HS-27A (cell line): ENCODE measurements around the gene ABCB1.
"Not testable (repeated sequence)": the region's sequence is repeated elsewhere in the genome, so short reads cannot be mapped to it uniquely, and the experiment has no call there.

Experiments used
- DNase-seq: peaks from one replicate; pipeline ENCODE4 v3.0.0-alpha.2; 2012; ENCODE audit warnings: low read depth, missing footprints

Gene ABCB1

DNA sequence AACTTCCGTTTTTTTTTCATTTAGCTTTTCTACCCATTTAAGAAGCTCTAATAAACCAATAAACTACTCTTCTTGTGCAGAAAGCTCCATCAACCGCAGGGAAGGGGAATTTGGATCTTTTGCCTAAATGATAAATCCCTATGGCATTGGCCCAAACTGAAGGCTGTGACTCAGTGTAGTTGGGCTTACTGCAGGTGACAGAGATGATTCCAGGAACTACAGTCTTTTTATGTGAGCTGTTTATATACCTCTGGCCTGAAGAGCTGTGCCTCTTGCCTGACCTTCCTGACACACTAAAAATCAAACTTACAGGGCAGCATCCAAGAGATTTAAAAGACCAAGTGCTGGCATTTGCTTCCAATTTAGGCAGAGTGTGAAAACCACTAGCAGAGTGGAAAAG, 25.2 kb downstream of the ABCB1 start:
- no peak for DNase-seq

DNA sequence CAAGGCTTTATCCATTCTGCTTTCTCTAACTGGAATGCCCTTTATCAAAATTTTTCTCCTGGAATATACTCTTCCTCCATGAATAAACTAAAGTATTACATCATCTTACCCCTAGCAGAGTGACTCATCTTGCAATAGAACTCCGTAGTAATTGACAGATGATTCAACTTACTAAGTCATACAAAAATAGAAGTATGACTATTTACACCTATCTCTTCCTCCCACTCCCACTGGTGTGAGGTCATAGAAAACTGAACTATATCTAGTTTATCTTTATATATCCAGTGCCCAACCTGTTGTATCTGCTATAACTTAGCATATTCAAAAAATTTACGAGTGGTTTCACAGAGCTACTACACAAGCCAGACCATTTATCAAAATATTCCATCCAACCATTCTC, 26.1 kb downstream of the ABCB1 start:
- no peak for DNase-seq

DNA sequence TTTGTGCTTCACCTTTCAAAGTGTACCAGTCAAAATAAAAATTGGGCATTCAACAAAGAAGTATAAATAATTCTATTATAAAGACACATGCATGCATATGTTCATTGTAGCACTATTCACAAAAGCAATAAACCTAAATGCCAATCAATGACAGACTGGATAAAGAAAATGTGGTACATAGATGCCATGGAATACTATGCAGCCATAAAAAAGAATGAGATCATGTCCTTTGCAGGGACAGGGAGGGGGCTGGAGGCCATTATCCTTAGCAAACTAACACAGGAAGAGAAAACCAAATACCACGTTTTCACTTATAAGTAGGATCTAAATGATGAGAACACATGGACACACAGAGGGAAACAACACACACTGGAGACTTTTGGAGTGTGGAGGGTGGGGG, 28.2 kb downstream of the ABCB1 start:
- not testable (repeated sequence) for DNase-seq

DNA sequence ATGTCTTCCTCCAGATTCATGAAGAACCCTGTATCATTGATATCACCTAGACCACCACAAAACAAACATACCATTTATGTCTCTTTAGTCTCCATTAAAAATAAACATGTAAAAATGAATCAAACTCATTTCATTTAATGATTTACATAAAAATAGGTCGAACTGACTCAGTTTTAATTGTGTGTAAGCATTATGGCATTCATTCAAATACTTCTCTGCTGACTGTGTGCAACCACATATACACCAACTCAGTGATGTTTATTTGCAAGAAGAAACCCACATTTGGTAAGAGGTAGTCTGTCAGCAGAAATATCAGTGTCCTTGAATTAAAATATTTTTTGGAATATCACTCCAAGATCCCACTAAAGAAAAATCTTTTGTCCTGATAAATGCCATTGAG, 30.5 kb downstream of the ABCB1 start:
- DNase-seq = no peak

DNA sequence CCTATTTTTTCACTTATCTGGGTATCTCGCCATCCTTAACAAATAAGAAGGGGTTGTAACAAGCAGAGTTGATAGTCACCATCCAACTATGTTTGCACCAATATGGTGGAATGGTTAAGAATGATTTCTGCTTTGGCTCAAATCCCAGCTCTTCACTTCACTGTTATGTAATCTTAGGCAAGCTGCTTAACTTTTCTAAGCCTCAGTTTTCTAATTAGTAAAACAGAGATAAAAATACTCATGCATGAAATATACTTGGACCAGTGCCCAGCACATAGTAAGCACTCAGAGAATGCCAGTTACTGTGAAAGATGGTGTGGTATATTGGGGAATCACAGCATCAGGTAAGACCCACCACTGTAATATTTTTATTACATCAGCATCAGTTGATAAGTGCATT, 33.6 kb downstream of the ABCB1 start:
- no peak for DNase-seq

DNA sequence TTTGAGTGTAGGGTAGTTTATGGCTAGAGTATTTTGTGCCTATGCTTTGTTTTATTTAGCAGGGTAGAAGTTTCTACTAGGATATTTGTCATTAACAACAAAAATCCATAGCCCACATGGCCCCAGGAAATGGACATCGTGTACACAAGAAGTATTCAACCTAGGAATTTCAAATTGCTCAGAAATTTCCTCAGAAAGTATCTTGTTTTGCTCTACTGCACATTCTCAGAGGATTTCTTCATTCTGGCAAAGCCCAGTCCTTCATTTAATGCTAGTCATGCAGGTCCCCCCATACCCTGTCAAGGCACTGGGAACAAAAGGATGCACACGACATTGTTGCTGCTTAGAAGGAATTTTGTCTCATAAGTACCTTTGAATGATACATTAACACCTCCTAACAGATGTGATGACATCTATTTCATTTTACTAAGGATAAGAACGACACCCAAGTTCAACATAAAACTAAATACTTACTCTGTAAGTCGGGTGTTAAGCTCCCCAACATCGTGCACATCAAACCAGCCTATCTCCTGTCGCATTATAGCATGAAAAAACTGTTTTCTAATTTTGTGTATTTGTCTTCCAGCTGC, 34.3 kb downstream of the ABCB1 start:
- DNase-seq = no peak

DNA sequence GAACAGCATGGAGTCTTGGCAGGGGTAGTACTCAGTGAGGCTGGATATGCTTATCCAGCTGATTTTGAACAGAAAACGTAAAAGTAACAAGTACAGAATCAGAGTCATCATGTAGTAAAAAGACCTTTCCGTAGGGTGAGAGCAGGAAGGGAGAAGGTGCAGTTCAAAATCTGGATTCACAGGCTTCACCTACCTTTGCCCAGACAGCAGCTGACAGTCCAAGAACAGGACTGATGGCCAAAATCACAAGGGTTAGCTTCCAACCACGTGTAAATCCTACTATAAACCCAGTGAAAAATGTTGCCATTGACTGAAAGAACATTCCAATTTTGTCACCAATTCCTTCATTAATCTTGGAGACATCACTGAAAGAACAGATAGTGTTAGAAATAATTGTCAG, 34.8 kb downstream of the ABCB1 start:
- DNase-seq = no peak

DNA sequence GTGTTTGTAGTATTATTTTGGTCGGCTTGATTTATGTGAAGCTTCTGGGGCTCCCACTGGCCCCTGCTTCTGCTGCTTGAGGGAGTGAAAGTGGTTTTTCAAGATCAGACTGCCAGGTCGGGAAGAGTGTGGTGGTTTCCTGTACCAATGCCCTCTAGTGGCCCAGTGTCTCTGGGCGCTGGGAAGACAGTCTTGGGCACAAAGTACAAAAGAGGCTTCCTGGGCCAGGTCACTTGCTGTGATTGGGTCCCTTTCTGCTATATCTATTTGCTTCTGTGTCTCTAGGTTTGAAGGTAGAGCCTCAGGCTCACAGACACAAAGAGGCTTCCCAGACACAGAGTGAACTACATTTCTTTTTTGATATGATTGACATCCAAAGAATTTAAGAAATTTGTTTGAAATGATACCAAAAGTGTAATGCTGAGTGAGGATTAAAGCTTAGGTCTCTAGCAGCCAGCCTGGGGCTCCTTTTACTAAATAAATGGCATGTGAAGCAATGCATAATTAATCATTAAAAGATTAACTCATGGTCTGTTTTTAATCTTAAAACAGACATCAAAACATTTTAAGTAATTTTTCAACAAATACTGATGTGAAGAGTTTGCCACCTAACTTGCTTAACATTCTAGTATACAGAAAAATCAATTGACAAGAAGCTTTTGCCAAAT, 36.3 kb downstream of the ABCB1 start:
- no peak for DNase-seq

DNA sequence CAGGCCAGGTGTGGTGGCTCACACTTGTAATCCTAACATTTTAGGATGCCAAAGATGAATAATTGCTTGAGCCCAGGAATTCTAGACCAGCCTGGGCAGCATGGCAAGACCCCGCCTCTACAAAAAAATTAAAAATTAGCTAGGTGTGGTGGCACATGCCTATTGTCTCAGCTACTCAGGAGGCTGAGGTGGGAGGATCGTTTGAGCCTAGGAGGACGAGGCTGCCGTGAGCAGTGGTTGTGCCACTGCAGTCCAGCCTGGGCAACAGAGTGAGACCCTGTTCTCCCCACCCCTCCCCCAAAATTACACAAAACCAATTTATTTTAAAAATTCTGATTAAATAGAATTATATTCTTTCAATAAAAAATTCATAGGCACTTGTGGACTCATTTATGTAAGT, 39.0 kb downstream of the ABCB1 start:
- DNase-seq = no peak

DNA sequence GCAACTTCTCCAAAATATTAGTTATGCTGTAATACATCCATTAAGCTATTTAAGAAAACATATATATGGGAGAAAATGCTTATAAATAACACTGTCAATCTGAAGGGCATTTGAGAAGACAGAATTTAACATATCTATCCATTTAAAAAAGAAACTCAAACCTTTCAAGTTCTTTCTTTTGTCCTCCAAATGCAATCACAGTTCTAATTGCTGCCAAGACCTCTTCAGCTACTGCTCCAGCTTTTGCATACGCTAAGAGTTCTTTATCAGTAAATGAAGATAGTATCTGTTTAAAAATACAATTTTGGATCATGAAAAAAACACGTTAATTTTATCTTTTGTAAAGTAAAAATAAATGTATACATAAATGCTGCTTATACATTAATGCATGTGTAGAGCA, 39.6 kb downstream of the ABCB1 start:
- no peak for DNase-seq

DNA sequence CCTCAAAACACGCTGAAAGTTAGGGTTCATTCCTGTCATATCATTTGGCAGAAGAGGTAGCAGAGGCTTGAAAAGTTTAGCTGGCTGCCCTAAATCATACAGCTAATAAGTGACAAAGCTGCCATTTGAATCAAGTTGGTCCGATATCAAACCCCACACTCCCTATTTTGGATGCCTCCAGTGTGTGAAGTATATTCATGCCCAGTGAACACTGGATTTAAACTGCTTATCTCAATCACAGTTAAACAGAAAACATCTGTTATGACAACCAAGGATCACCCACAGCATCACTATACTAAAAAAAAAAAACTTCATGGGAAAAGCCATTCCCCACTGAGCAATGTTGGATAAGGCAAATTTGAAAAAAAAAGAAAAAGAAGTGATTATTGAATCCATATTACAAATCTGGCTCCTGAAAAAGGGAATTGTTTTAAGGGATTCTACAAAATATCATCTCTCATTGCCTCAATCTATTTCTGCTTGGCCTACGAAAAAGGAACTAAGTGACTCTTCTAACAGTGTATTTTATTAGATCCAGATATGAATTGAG, 48.3 kb downstream of the ABCB1 start:
- no peak for DNase-seq

DNA sequence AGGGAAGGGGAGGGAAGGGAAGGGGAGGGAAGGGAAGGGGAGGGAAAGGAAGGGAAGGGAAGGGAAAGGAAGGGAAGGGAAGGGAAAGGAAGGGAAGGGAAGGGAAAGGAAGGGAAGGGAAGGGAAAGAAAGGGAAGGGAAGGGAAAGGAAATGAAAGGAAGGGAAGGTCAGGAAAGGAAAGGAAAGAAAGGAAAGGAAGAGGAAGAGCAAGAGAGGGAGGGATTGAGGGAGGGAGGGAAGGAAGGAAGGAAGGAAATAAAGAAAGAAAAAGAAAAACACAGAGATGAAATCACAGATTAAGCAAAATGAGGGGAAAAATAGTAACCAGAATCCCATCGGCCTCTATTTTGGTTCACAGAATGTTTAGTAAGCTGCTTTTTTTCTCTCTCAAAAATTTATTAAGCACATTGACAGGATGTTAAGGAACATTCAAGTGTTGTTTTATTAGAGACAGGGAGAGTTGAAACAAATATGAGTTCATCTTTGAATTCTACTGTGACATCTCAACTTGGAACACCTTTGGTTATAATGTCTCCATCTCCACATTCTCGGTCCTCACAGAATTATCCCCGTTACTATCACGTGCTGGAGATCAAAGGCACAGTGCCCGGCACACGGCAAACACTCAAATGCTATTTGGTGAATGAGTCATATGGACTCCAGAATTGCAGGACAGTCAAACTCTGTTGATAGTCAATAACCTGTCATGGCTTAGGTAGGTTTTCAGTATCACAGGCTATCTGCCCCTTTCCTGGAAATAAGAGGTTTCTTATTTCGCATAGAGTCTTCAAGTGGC, 52.4 kb downstream of the ABCB1 start:
- no peak for DNase-seq

DNA sequence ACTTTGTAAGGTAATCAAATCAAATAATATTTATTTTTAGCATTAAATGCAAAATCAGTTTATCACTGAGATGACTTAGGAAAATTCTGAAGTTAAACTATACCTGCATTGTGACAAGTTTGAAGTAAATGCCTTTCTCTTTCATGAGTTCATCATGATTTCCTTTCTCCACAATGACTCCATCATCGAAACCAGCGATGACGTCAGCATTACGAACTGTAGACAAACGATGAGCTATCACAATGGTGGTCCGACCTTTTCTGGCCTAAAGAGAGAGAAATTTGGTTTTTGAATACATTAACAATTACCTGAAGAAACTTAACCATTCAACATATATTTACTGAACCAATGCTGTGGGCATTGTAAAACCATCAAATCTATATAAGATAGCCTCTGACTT, 54.9 kb downstream of the ABCB1 start:
- DNase-seq = no peak

DNA sequence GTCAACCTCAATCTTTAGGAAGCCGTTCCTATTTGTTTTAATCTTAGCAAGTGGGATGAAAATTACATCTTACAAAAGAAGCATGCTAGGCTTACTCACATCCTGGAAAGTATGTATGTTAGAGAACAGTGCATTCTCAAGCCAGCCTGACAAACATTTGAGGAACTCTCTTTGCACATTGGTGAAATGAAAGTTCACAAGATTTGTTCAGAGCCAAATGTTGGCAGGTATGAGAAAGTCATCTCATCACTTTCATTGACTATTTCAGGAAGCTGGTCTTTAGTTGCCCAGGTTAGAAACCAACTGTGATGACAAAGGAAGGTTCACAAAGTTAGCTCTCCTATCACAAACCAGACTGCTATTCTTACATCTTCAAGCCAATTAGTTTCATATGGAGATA, 57.1 kb downstream of the ABCB1 start:
- DNase-seq = no peak

DNA sequence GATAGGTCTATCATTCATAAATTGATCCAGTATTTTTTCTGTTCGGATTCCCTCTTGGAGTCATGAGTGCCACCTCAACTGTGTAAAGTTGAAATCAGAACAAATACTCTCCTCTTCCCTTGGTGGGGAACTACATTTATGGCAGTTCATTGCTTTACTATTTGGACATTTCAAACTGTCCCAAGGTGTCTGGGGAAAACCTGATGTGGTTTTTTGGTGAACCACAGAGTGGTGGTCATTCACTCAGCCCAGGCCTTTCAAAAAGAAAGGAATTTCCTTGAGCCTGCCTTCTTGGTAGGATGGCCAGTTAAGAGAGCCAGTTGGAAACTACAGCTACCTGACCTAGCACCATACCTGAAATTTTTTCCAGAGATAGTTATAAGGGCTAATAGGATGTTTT, 59.0 kb downstream of the ABCB1 start:
- no peak for DNase-seq

DNA sequence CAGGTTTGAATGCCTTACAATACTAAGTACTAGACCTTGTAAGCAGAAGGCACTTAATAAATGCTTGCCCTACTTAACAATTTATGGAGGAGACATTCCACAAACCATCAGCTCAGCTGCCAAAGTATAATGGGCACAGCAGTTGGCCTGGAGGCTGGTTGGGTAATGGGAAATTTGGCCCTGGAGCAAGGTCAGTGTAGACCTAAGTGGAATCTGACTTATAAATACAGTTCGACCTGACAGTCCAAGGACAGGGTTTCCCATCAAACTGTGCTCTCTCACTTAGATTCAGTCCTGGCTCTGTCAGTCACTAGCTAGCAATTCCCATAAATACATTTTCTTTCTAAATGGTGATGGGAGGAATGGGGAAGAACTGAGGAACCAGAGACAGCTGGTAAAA, 62.6 kb downstream of the ABCB1 start:
- no peak for DNase-seq

DNA sequence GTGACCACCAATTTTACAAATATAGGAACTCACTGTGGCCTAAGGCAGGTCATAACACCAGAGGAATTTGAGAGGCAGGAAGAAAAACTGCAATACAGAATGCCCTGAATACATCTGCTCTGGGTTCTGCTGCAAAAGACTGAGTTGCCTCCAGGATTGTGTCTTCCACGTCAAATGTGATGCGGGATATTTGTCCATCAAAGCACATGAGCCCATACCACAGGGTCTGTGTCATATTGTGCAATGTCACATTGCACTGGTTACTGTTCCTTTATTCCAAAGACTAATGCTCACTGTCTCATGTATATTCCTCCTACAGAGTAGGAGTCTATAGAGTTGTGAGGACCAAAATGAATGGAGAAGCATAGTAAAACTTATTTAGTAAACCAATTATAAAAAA, 66.6 kb downstream of the ABCB1 start:
- DNase-seq = no peak

DNA sequence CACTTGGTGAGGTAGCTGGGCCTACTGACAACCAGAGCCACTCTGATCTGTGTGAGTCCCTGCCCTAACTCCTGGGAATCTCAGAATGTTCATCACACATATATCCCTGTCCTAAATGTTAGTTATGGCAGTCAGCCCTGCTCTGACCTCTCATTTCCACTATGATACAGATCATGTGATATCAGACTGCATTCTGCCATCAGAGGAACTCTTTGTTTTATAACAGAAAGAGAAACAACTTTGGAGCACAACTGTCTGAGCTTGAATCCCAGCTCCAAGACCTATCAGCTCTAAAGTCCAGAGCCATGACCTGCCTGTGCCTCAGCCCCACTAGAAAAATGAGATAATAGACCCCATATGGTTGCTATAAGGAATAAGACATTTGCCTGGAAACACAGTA, 70.6 kb downstream of the ABCB1 start:
- no peak for DNase-seq

DNA sequence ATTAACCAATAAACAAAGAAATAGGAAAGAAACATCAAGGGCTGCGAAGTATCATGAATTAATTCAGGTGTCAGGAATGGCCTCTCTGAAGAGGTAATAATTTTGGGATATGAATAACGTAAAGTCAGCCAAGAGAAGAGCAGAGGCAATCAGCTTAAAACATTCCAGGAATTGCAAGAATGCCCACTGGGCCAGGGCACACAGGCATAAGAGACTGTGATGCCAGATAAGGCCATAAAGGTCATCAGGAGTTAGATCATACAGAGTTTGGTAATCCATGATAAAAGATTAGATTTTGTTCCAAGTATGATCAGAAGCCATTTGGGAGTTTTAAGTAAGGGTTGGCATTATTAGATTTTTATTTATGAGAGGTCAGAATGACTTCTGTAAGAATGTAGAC, 72.0 kb downstream of the ABCB1 start:
- no peak for DNase-seq

DNA sequence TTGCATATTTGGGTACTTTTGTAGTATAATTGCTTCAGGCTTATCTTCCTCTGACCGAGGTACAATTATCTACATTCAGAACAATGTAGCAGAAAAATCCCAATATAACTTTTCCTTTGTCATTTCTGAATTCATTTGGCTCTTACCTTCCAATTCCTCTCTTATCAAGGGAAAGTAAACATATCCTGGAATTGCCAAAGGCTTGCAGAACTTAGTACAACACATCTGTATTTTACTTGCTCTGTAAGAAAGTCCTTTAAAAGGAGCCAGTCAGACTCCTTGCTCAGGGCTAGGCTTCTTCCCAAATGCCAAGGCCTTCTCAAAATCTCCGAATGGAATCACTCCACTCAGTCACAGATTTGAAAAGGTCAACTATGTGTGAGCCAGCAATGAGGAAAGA, 81.9 kb downstream of the ABCB1 start:
- DNase-seq = no peak

DNA sequence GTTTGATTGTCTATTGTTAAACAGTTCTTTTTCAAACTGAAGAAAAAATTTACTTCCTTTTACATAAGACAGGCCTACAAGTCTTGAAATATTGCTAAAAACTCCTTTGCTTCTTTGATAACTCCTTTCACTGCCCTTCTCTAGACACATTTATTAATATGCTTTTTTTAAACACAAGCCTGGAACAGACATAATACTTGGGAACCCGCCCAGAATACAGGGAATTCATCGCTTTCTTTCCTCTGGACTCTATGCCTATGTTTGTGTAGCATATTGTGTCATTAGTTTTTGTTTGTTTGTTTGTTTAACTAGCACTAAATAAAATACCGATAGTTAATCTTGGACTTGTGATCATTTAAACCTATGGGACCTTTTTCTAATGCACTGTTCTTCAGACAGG, 82.8 kb downstream of the ABCB1 start:
- DNase-seq = no peak

DNA sequence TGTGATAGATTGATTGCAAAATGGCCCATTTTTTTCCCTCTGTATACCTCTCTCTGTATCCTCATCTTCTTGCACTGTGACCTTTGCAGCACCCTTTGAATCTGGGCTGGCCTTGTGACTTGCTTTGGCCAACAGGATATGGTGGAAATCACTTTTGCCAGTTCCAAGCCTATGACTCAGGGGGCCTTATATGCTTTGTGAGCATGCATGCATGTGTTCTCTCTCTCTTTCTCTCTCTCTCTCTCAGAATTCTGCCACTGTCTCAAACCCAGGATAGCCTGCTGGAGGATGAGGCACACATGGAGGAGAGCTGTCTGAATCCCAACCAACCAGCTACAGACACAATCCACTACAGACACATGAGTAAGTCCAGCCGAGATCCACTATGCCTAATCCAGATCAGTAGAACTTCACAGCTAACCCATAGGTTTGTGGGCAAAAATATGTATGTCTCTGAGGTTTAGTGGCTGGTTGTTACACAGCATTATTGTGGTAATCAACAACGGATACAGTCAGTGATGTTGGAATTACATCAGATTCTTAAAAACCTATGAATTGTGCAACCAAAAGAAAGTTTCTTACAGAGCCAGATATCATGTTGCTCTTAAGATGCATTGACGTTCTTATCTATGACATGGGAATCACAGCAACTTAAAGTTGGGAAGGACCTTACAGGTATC, 83.4 kb downstream of the ABCB1 start:
- DNase-seq = no peak
